Hepatic stellate cell (primary cell): Measurements from ENCODE around the gene ARHGEF12.

Source experiments
- DNase-seq: peaks from one replicate; pipeline ENCODE4 v3.0.0; 2011; ENCODE audit warnings: low spot score

Gene ARHGEF12

GRCh38 chr11:120342678-120343077 is 6.5 kb downstream of the ARHGEF12 start:
- no peak for DNase-seq

DNA sequence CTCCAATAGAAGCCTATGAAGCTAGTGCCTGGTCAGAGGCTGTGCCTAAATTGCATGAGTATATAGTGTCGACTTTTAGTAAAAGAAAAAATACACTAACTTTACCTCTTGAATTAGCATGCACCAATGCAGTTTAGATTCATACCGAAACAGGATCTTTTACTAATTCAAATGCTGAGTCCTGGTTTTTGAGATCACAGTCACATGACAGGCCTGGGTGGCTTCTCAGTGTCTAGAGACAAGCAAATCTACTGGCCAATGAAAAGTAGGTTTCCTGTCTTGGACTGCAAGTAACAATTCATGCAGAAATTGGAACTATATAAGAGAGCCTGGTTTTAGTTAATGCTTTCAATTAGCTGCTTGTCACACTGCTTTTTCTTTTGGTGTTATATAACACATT is 7.2 kb downstream of the ARHGEF12 start:
- no peak for DNase-seq

GRCh38 chr11:120344302-120345004 is 8.2 kb downstream of the ARHGEF12 start:
- DNase-seq: no peak

DNA sequence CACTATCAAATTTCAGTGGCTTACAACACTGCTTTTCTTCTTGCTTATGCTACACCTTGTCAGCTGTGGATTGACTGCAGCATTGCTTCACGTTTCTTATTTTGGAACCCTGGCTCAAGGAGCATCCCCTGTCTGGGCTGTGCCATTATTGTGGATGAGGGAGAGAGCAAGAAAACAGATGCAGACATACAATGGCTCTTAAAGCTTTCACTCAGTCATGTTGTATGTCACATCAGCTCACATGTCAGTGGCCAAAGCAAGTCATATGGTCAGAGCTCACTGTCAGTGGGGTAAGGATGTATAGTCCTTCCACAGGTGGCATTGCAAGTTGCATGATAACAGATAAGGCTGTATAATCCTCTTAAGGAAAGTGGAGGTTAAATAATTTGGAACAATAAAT is 10.0 kb downstream of the ARHGEF12 start:
- no peak for DNase-seq

GRCh38 chr11:120350637-120351036 is 14.4 kb downstream of the ARHGEF12 start:
- DNase-seq: no peak

DNA sequence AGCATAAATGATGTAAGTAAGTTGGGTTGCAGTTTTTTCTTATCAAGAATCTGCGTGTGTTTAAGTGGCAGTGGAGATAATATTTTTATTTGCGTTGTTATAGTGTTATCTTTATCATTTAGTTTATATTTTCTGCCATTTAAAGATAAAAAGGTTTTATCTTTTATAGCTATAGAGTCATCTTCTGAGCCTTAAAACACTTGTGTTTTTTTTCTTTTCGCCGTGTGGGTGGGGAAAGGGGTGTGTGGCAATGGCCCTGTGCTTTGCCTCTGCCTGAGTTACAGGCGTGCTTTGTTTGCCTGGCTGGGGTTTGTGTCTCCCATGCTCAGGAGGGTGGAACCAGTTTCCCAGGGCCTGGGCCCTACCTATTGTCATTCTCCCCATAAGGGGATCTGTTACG is 16.2 kb downstream of the ARHGEF12 start:
- DNase-seq: no peak

DNA sequence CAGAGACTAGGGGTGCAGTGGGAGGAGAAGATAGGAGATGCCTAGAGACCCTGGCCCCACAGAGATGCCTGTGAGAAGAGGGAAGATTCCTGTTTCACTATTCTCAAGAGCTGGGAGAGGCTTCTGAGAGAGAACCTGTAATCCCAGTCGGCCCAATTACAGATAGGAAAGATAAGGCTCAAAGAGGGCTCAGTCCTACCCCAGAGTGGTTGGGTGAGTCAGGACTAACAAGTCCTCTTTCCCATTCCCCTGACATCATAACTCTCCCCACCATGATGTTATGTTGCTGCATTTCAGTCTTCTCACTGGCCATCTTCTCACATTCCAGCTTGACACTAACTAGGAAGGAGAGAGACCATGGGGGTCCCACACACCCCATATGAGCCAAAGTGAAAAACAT is 17.9 kb downstream of the ARHGEF12 start:
- no peak for DNase-seq

DNA sequence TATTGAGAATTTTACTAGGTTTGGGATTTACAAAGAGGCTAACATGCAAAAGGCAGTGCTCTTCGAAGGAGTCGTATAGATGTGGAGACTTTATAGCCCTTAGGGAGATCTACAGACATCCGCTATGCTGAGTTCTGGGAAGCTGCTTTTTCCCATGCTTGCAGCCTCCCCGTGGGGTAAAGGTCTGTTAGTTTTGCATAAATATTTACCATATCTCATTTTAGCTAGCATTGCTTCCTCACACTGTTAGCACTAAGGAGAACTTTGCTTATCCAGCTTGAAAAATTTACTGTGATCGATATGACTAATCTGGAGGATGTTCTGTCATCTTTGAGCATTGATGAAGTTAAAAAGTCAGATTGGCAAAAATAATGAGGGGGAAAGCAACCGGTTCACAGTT is 18.6 kb downstream of the ARHGEF12 start:
- DNase-seq: no peak

DNA sequence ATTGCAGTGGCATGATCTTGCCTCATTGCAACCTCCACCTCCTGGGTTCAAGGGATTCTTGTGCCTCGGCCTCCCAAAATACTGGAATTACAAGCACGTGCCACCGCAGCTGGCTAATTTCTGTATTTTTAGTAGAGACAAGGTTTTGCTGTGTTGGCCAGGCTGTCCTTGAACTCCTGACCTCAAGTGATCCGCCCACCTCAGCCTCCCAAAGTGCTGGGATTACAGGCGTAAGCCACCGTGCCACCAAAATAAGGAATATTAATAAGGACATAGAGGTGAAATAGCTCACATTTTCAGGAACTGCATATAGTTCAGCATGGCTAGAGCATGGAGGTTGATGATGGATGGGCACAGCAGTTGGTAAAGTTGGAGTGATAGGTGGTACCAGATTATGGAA is 21.4 kb downstream of the ARHGEF12 start:
- DNase-seq: no peak

GRCh38 chr11:120358729-120359128 is 22.5 kb downstream of the ARHGEF12 start:
- no peak for DNase-seq

GRCh38 chr11:120363436-120363835 is 27.2 kb downstream of the ARHGEF12 start:
- DNase-seq: no peak

DNA sequence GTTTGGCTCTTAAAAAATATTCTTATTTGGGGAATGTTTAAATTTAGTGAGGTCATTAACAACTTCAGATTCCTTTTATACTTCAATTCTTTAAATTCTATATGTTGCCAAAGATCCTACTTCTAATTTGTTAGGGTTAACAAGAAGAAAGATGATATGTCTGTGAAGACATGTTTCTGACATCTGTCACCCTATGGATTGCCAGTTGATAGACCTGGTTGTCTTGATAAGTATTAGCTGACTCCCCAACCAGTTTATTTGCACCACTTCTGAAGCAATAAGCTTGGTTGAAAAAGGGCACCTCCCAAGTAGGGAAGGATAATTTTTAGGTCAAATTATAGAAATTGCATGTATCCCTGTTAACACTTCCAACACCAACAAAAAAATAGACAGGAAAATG is 29.3 kb downstream of the ARHGEF12 start:
- no peak for DNase-seq

DNA sequence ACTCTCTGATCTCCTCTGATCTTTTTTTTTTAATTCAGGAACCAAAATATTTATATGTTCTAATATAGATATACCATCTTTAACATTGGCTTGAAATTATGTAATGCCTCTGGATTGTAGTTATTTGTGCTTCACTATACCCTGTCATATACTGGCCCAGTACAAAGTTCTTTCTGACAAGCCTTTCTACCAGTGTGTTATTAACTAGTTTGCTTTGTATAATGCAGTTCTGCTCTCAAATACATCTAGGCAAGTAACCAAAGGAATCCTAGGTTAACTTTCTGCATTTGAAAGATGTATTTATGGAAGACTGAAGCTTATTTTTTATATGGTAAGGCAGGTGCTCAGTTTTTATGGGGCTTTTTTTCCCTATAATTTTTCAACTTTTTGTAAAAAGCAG is 36.1 kb downstream of the ARHGEF12 start:
- no peak for DNase-seq

DNA sequence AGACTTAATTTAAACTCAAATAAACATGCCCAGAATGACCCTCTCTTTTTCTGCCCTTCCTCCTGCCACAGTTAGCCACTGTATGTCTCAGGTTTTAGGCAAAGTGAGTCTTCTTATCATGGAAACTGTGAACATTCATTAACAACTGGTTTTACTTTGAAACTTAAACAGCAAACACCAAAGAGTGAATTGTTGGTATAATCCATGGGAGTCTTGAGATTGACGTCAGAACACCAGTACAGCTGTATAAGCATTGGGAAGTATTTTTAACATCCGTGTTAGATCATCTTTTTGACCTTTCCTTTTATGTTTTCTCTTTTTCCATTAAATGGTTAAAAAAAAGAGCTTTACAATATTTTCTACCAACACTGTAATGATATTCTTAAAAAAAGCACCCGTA is 38.9 kb downstream of the ARHGEF12 start:
- DNase-seq: peak; percentile 16

GRCh38 chr11:120376547-120377182 is 40.5 kb downstream of the ARHGEF12 start:
- no peak for DNase-seq

DNA sequence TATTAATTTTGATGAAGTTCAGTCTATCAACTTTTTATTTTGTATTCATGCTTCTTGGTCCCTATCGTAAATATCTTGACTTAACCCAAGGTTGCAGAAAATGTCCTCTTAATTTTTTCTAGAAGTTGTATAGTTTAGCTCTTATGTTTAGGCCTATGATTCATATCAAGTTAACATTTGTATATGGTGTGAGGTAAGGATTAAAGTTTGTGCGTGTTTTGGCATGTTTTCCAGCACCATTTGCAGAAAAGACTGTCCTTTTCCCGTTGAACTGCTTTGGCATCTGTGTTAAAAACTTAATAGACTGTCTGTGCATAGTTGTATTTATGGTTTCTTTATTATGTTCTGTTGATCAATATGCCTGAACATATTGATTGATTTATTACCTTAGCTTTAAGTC is 42.3 kb downstream of the ARHGEF12 start:
- DNase-seq: no peak

DNA sequence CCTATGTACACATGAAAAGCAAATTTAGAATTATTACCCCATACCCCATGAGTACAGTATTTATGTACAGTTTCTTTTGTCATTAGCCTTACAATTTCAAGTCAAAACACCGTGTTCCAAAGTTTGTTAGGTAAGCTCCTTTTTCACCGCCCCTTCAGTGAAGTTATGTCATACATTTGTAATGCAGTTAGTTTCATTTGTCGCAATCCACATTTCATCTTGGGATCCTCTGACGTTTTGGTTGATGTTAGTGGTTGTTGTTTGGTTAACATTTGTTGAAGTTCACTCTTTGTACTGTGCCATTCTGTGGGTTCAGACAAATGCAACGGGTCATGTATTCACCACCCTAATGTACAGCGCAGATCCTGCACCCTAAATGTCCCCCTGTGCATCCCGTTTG is 45.2 kb downstream of the ARHGEF12 start:
- DNase-seq: no peak

DNA sequence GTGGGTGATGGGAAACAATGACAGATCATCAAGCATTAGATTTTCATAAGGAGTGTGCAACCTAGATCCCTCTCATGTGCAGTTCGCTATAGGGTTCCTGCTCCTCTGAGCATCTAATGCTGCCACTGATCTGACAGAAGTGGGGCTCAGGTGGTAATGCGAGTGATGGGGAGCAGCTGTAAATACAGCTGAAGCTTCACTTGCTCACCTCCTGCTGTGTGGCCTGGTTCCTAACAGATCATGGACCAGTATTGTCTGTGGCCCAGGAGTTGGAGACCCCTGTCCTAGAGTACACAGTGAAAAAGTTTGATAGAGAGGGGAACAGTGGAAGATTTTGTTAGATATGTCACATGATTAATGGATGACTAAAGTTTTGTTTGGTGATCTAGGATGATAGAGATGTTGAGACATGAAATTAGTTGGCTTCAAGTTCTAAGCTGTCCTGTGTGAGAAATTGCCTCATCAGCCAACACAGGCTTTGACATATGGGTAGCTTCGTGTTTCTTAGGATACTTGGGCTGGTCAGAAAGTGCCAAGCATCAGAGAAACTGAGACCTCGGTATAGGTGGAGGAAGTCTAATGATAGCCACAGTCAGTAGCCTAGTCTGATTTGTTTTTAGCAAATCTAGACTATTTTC is 47.4 kb downstream of the ARHGEF12 start:
- DNase-seq: no peak

DNA sequence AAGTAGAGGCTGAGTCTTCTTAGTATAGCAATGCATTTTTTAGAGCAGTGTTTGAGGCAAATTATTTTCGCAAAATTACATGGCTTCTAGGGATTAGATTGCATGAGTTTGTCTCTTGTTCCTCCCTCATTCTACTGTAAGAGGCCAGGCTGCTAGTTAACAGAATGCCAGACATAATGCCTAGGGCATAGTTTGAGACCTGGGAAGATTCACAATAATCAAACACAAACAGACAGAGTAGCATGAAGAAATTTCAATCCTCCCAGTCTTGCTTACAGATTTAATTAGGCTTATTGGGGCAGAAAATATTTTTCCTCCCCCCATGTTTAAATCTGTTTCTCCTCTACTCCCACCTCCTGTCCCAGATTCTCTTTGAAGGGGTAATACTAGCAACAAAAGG is 48.3 kb downstream of the ARHGEF12 start:
- DNase-seq: no peak

- peak; percentile 21 for DNase-seq
These were observed 48.9 kb downstream of the ARHGEF12 start for GRCh38 chr11:120385110-120385509.

GRCh38 chr11:120385655-120386054 is 49.4 kb downstream of the ARHGEF12 start:
- DNase-seq: no peak

GRCh38 chr11:120386318-120386717 is 50.1 kb downstream of the ARHGEF12 start:
- no peak for DNase-seq

- no peak for DNase-seq
These were observed 50.7 kb downstream of the ARHGEF12 start for GRCh38 chr11:120386774-120387371.
